Endothelial cell of hepatic sinusoid (primary cell): ENCODE measurements around the gene SLC66A2.

Experiments
- in situ Hi-C: cut with HindIII; loops from 2 replicates; pipeline ENCODE4 v1.10.0; 2017; ENCODE audit warnings: low sequenced_read_pairs

Gene SLC66A2

GRCh38 chr18:79952996-79953559 is 1.6 kb upstream of the SLC66A2 start:
- in situ Hi-C loops: no loop called here

DNA sequence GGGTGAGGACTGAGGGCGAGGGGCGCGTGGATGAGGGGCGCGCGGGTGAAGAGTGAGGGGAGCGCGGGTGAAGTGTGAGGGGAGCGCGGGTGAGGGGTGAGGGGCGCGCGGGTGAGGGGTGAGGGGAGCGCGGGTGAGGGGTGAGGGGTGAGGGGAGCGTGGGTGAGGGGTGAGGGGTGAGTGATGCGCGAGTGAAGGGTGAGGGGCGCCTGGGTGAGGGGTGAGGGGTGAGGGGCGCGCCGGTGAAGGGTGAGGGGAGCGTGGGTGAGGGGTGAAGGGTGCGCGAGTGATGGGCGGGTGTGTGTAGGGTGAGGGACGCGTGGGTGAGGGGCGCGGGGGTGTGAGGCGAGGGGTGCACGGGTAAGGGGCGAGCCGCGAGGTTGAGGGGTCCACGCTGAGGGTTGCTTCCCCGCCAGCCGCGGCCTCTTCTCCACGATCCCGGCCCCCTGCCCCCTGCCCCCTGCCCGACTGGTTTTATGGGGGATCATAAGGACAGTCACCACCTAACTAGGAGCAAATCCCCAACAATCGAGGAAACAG is 1.1 kb upstream of the SLC66A2 start:
- in situ Hi-C loops: no loop called here

- in situ Hi-C loops: no loop called here
Observed at GRCh38 chr18:79950515-79951341, 725 bp downstream of the SLC66A2 start.

DNA sequence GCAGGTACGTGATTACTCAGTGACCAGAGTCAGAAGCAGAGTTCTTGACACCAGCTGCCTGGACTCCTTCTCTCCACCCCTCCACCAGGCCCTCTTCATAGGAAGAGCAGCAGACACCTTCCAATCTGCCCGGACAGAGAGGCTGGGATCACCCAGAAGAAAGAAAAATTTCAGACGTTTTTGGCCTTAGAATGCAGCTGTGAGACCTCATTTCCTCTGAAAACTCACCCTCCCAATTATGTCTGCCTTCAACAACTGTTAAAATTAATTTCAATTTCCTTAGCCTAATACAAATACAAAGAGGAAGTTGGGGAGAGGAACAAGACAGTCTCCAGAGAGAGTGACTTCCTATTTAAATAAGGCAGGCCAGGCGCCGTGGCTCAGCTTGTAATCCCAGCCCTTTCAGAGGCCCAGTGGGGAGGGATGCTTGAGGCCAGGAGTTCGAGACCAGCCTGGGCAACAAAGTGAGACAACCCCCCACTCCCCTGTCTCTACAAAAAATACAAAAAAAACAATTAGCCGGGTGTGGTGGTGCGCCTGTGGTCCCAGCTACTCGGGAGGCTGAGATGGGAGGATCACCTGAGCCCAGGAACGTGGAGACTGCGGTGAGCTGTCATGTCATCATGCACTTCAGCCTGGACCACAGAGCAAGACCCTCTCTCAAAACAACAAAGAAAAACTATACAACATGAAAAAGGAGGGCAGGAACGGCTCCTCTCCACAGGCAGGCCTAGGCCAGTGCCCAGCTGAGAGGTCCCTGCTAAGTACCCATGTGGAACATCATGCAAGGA is 1.6 kb downstream of the SLC66A2 start:
- in situ Hi-C loops: no loop called here

GRCh38 chr18:79948719-79949411 is 2.6 kb downstream of the SLC66A2 start:
- in situ Hi-C loops: no loop called here

DNA sequence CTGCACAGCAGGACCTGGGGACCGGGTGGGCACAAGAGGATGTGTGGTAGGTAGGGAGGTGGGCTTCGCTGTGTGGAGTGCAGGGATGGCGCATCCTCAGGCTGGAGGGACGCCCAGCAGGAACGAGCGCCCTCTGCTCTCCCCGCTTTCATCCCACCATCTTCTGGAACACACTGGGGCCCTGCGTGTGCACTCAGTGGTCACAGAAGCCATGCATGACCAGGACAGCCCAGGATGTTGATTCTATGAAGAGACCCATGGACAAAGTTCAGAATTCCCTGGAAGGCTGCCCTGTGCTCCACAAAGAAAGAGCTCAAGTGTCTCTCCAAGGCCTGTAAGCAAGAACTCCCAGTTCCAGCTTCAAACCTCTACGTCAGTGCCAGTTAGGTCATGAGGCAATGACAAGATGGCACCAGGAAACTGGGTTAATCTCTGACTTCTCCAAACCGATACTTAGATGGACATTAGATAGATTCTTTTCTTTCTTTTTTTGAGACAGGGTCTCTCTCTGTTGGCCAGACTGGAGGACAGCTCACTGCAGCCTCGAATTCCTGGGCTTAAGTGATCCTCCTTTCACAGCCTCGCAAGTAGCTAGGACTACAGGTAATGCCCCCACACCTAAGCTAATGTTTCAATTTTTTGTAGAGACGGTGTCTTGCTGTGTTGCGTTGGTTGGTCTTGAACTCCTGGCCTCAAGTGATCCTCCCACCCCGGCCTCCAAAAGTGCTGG is 3.4 kb downstream of the SLC66A2 start:
- in situ Hi-C loops: no loop called here

- in situ Hi-C loops: no loop called here
Observed at GRCh38 chr18:79947054-79947755, 4.2 kb downstream of the SLC66A2 start.

- in situ Hi-C loops: no loop called here
Observed at GRCh38 chr18:79945118-79946042, 6.1 kb downstream of the SLC66A2 start.

- in situ Hi-C loops: no loop called here
Observed at GRCh38 chr18:79944746-79945117, 6.7 kb downstream of the SLC66A2 start.

DNA sequence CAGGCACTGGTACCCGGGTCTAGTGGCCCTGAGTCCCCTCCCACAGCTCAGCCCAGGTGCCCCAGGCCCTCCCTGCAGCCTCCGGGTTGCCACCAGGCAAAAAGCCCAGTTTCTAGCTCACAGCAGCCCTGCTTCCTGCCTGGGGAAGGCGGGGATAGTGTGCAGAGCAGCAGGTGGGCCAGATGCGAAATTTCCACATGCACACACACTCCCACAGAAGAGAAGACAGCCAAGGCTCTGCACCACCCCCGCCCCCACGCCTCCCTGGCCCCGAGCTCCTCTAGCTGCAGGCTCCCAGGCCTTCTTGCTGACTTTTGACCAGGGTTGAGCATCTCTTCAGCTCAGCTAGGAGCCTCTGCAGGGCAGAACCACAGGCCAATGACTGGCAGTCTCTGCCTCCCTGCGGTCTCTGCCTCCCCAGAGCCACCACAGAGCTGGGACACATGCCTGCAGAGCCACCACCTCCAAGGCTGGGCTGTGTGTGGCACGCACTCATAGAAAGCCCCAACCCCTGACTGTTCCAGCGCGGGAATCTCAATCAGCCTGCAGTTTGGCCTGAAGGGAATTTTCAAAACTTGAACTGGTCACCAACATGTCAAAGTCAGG is 7.2 kb downstream of the SLC66A2 start:
- in situ Hi-C loops: no loop called here

DNA sequence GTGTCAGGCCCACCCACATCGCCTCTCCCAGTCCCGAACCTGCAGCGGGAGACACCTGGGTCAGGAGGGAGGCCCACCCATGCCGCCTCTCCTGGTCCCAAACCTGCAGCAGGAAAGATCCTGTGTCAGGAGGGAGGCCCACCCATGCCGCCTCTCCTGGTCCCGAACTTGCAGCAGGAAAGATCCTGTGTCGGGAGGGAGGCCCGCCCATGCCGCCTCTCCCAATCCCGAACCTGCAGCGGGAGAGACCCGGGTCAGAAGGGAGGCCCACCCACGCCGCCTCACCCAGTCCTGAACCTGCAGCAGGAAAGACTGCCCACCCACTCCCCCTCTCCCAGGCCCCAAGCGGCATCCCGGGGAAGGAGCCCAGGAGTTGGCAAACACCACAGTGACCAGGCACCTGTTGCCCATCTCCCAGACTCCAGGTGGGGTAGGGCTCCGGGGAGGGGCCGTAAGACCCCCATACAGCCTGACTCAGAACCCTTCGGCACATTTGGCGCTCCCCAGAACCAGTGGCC is 7.8 kb downstream of the SLC66A2 start:
- in situ Hi-C loops: no loop called here

DNA sequence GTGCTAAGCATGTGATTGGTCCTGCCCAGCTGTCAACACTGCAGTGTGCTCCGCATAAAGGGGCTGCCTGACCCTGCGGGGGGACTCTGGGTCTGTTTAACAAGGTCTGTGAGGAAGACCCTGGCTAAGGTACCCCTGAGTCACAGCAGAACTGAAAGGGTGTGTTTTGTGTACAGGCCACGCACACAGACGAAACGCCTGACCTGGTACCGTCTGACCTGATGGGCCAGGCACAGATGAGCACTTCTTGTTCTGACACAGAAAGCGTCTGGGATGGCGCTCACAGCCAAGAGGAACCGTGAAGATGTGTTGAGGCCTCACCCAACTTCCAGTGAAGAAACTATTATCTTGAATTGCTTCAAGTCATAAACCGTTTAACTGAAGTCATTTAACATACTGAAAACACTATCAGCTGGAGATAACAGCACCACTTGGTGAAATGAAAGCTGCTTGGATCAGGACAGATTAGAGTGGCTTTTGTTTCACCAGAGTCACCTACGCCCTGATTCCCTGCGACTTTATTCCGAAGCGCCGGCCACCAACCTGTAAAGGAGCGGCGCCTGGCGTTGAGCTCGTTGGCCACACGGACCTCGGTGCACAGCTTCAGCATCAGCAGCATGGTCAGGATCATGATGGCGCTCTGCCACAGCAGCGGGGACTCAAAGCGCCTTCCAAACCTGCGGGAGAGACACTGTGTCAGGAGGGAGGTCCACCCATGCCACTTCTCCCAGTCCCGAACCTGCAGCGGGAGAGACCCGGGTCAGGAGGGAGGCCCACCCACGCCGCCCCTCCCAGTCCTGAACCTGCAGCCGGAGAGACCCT is 8.5 kb downstream of the SLC66A2 start:
- in situ Hi-C loops: no loop called here

GRCh38 chr18:79942211-79942610 is 9.2 kb downstream of the SLC66A2 start:
- in situ Hi-C loops: no loop called here

GRCh38 chr18:79941473-79942119 is 9.9 kb downstream of the SLC66A2 start:
- in situ Hi-C loops: no loop called here

- in situ Hi-C loops: no loop called here
Observed at GRCh38 chr18:79940814-79941472, 10.5 kb downstream of the SLC66A2 start.

DNA sequence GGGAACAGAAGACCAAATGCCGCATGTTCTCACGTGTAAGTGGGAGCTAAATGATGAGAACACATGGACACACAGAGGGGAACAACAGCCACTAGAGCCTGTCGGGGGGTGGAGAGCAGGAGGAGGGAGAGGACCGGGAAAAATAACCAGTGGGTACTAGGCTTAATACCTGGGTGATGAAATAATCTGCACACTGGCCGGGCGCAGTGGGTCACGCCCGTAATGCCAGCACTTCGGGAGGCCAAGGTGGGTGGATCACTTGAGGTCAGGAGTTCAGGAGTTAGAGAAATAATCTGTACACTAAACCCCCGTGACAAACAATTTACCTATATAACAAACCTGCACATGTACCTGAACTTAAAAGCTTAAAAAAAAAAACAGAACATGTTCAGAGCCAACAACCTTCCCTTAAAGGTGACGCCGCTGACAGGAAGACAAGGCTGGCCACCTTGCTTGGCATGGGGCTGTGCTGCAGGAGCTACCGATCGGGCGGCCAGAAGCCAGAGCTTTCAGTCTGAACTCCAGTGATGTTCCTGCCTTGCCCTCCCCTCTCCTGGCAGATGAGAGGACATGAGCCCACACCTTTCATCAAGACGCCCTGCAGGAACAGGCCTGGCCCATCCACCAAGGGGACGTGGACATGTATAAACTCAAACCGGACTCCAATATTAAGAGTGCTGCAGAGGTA is 11.2 kb downstream of the SLC66A2 start:
- in situ Hi-C loops: no loop called here
